OCI-LY1 (cell line): Measurements from ENCODE around the gene SRCIN1.

Experiments
- CTCF ChIP-seq: fragments of 200-600 bp; sonication (generic), shearing (Covaris generic); IDR thresholded peaks from 2 replicates; pipeline ENCODE4 v1.5.1; 2017; ENCODE audit warnings: mild to moderate bottlenecking, antibody characterized with exemption, low read length, moderate library complexity, mixed read lengths
- EZH2 ChIP-seq: fragments of 200-600 bp; sonication (generic), shearing (Covaris generic); IDR thresholded peaks from 2 replicates; pipeline ENCODE4 v1.8.0; 2017; ENCODE audit warnings: borderline replicate concordance, mixed run types, mild to moderate bottlenecking, antibody characterized with exemption, low read length, moderate library complexity, mixed read lengths

GRCh38 chr17:38583176-38583575 lies 22.6 kb downstream of the SRCIN1 start:
- TF ChIP-seq CTCF (no peak), EZH2 (no peak)
